HL-60 (cell line): ENCODE measurements around the gene CCDC126.

ENCODE experiments used
- CTCF ChIP-seq: IDR thresholded peaks from one replicate; pipeline ENCODE4 v1.5.1; 2011; ENCODE audit warnings: low read length, control low read depth, inconsistent platforms; ENCODE audit not compliant: insufficient read depth
- POLR2AphosphoS5 ChIP-seq: IDR thresholded peaks from 2 replicates; pipeline ENCODE4 v1.6.1; 2012; ENCODE audit warnings: low read depth
- REST ChIP-seq: IDR thresholded peaks from 2 replicates; pipeline ENCODE4 v1.6.1; 2012; ENCODE audit warnings: low read depth; ENCODE audit not compliant: insufficient replicate concordance

GRCh38 chr7:23680414-23681405 lies 83.5 kb downstream of the CCDC126 start:
- TF ChIP-seq CTCF = no peak
- TF ChIP-seq REST = no peak
- TF ChIP-seq POLR2AphosphoS5 = no peak
